COLO668 (cell line): ENCODE data around the gene ACBD6.
"Not testable (repeated sequence)": the region's sequence is repeated elsewhere in the genome, so short reads cannot be mapped to it uniquely, and the experiment has no call there.

Experiments used
- DNase-seq: peaks from one replicate; lab custom pipeline; 2025; ENCODE audit not compliant: unreplicated experiment; lab: John Stamatoyannopoulos, UW

Gene ACBD6

DNA sequence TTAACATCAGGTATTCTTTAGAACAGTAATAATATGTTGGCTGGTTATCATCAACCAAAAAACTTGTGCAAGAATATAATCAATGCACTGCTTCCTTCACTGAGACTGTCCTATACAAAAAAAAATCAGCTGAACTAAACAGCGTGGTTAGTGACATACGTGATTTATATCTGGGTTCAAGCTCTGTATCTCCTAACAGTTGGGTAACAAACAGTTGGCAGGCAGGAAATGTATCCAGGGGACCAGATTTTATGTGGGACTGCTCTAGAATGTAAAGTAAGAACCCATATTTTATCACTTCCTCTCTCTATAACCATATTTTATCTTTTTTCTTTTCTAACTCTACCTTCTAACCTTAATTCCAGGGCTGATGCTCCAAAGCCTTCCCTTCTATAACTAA, 8.0 kb downstream of the ACBD6 start:
- no peak for DNase-seq

GRCh38 chr1:180489976-180490375, 12.4 kb downstream of the ACBD6 start:
- DNase-seq, result no peak

GRCh38 chr1:180489313-180489712, 13.1 kb downstream of the ACBD6 start:
- DNase-seq, result no peak

DNA sequence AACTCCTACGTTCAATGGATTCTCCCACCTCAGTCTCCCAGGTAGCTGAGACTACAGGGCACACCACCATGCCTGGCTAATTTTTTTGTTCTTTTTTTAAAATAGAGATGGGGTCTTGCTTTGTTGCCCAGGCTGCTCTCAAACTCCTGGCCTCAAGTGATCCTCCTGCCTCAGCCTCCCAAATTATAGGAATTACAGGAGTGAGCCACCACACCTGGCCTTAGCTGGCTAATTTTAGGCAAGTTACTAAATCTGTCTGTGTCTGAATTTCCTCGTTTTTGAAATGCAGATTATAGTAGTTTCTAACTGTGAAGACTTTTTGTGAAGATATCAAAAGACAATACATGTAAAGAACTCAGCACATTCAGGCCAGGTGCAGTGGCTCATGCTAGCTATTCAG, 13.7 kb downstream of the ACBD6 start:
- no peak for DNase-seq

DNA sequence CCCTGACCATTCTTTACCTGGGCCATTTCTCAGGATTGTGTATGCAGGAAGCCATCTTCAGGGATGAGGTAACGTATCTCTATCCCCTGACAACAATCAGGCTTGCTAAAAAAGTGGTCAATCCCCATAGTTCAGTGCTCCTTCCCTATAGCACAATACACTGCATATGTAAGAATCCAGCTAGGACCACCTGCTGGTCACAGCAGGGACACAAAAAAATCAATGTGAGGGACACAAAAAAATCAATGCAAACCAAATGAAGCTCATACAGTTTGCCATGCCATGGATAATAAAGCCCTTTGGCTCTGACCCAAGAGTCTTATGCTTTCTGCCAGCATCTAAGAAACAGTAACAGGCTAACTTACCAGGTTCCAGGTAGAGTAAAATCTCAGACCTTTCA, 16.3 kb downstream of the ACBD6 start:
- DNase-seq, result peak; percentile 34

DNA sequence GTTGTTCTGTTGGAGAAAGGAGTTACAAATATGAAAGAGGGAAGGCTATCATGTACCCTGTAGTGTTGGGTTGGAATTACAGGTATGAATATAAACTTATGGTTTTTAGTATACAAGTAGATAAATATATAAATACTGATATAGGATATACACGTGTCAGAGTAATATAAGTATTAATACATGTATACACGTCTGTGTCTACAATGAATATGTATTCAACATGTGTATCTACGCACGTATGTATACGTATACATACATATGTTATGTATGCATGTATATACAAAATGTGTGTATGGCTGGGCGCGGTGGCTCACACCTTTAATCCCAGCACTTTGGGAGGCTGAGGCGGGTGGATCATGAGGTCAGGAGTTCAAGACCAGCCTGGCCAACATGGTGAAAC, 17.9 kb downstream of the ACBD6 start:
- no peak for DNase-seq

- peak; percentile 18 for DNase-seq
Measured at GRCh38 chr1:180482425-180483275, 19.7 kb downstream of the ACBD6 start.

DNA sequence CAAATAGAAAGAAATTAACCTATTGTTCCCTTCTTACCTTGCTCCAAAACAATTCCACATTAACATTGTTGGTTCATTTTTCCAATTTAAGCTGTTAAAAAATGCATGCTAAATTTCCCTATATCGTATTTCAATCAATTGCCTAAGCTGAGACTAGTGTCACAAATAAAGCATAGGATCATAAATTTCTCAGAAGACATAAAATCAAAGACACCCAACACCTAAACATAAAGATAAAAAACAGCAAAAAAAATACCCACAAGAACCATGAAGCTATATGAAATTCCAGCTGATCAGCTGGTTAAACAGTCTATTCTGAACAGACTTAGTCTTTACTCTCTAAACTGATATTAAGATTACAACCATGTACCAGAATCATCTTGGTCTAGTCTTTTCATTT, 32.3 kb downstream of the ACBD6 start:
- no peak for DNase-seq

GRCh38 chr1:180468311-180468710, 34.1 kb downstream of the ACBD6 start:
- no peak for DNase-seq

GRCh38 chr1:180462102-180462501, 40.3 kb downstream of the ACBD6 start:
- DNase-seq, result no peak

DNA sequence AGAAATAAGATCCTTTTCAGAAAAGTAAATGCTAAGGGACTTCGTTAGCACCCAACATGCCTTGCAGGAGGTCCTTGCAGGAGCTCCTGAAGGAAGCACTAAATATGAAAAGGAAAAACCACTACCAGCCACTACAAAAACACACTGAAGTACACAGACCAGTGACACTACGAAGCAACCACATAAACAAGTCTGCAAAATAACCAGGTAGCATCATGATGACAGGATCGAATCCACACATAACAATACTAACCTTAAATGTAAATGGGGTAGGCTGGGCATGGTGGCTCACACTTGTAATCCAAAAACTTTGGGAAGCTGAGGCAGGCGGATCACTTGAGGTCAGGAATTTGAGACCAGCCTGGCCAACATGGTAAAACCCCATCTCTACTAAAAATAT, 40.7 kb downstream of the ACBD6 start:
- DNase-seq, result not testable (repeated sequence)

DNA sequence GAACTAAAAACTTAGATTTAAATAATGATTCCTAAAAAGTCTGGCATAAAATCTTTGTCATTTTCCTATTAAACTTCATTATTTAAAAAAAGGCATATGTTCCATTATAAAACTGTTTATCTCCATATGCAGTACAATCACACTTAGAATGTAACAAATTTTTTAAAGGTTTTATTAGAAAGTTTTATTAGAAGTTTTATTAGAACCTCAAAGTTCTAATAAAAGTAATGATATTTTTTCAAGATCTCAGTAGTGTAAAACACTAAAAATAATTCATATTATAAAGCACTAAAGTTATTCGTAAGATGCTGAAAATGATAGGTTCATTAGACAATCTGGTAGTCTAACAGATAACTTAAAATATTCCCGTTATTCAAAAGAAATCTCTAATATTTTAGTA, 43.6 kb downstream of the ACBD6 start:
- DNase-seq, result no peak

GRCh38 chr1:180456191-180456590, 46.2 kb downstream of the ACBD6 start:
- DNase-seq, result no peak

- DNase-seq, result no peak
Measured at GRCh38 chr1:180451504-180451903, 50.9 kb downstream of the ACBD6 start.

- no peak for DNase-seq
Measured at GRCh38 chr1:180444522-180444921, 57.9 kb downstream of the ACBD6 start.

DNA sequence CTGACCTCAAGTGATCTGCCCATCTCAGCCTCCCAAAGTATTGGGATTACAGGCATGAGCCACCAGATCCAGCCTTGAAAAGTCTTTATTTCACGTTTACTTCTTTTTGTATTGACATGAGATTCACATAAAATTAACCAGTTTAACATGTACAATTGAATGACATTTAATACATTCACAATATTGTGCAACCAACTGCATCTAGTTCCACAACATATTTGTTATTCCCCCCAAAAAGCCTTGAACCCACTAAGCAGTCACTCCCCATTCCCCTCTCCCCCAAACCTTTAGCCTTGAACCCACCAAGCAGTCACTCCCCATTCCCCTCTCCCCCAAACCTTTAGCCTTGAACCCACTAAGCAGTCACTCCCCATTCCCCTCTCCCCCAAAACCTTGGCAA, 62.0 kb downstream of the ACBD6 start:
- DNase-seq, result no peak

DNA sequence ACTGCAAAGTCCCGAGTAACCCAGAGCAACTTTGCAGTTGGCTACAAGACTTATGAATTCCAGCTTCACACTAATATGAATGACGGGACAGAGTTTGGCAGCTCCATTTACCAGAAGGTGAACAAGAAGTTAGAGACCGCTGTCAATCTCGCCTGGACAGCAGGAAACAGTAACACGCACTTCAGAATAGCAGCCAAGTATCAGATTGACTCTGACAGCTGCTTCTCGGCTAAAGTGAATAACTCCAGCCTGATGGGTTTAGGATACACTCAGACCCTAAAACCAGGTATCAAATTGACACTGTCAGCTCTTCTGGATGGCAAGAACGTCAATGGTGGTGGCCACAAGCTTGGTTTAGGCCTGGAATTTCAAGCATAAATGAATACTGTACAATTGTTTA, 66.8 kb downstream of the ACBD6 start:
- DNase-seq, result no peak

DNA sequence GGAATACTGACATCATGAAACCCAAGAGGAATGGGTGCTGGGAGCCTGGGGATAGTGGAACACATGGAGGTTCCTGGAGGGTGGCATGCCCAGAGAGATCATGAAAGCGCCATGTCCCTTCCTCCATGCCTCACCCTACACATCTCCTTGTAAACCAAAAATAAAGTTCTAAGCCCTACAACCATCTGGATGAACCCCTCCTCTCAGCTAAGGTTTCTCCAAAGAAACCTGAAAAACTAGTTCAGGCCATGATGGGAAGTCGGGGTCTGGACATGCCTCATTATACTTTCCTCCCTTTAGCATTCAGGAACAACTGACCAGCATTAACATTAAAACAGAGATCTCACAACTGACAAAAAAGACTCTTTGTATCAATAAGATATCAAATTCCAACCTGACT, 68.5 kb downstream of the ACBD6 start:
- no peak for DNase-seq

- DNase-seq, result no peak
Measured at GRCh38 chr1:180431683-180432082, 70.7 kb downstream of the ACBD6 start.

DNA sequence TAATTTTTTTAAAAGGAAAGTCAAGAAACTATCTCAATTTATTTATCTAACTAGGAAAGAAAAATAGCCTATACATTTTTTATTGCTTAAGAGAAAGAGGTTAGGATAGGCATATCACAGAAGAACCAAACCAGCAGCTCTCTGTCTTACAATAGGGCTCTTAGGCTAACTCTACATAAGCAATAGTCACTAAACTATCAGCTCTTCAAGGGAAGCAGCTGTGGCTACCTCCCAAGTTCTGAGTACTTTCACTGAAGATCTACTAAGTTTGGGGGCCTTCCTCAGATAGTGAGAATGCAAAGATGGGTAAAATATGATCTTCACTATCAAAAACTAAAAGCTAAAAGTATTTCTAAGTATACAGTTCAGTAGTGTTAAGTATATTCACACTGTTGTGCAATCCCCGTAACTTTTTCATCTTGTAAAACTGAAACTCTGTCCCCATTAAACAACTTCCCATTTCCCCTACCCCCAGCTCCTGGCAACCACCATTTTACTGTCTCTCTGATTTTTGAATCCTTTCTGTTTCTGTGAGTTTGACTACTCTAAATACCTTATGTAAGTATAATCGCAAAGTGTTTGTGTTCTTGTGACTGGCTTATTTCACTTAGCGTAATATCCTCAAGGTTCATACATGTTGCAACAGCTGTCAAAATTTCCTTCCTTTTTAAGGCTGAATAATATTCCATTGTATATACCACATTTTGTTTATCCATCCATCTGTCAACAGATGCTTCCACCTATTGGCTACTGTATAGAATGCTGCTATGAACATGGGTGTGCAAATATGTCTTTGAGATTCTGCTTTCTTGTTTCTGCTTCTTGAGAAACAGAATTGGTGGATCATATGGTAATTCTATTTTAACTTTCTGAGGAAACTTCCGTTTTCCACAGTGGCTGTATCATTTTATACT, 73.3 kb downstream of the ACBD6 start:
- no peak for DNase-seq

DNA sequence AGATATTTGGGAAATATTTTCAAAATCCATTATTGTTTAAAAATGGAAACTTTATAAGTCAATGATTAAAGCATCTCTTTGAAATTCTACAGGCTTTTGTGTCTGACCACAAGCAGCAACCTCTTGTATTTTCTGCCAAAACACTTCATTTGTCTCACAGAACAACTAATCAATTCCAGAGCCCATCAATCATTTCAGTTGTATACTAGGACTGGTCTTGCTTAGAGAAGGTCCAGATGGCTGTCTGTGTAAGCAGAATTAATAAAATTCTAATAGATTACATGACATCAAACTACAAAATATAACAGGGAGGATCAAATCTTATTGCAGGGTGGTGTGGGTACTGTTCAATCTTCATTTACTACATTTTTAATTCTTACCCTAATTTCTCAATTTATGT, 76.4 kb downstream of the ACBD6 start:
- DNase-seq, result no peak

- DNase-seq, result no peak
Measured at GRCh38 chr1:180424848-180425457, 77.4 kb downstream of the ACBD6 start.
